Epithelial cell of esophagus (primary cell): Measurements from ENCODE around the gene CDH4.

ENCODE experiments used
- DNase-seq: peaks from one replicate; pipeline ENCODE4 v3.0.0; 2010; ENCODE audit warnings: low read depth
- H3K4me3 ChIP-seq: 2 replicates; pipeline ENCODE4 v1.5.1; 2011; ENCODE audit warnings: mild to moderate bottlenecking, low read length, control low read depth
- CTCF ChIP-seq: IDR thresholded peaks from 2 replicates; pipeline ENCODE4 v1.5.1; 2011; ENCODE audit warnings: low read depth, mild to moderate bottlenecking, low read length, control low read depth, inconsistent platforms; ENCODE audit not compliant: insufficient read depth; ENCODE audit errors: missing control alignments

CDH4 gene

GRCh38 chr20:61958773-61959700 is 707.0 kb downstream of the CDH4 start:
- H3K4me3 ChIP-seq: no peak overlapping the region
- no peak for DNase-seq
- no peak for TF ChIP-seq CTCF

GRCh38 chr20:61960836-61961235 is 708.8 kb downstream of the CDH4 start:
- no peak for TF ChIP-seq CTCF
- no peak overlapping the region for H3K4me3 ChIP-seq
- DNase-seq: no peak

- no peak for TF ChIP-seq CTCF
- no peak overlapping the region for H3K4me3 ChIP-seq
- DNase-seq: no peak
Observed at GRCh38 chr20:61963149-61963548, 711.1 kb downstream of the CDH4 start.

- no peak for TF ChIP-seq CTCF
- no peak for DNase-seq
- no peak overlapping the region for H3K4me3 ChIP-seq
Observed at GRCh38 chr20:61963885-61964674, 712.0 kb downstream of the CDH4 start.

- DNase-seq: no peak
- no peak overlapping the region for H3K4me3 ChIP-seq
- TF ChIP-seq CTCF: no peak
Observed at GRCh38 chr20:61964675-61965605, 712.9 kb downstream of the CDH4 start.
